Vagina (tissue), 2 donors: ENCODE data around the gene ANGPTL5. TPM values are rescaled to one million over a fixed set of nuclear protein-coding genes. Genes with fewer than 3 reads are reported as not detected.
"Not testable (repeated sequence)": the region's sequence is repeated elsewhere in the genome, so short reads cannot be mapped to it uniquely, and the experiment has no call there.

Source experiments
- DNase-seq, 2 donors: peaks; one replicate each; pipeline ENCODE4 v3.0.0-alpha.2; 2017; ENCODE audit errors: extremely low spot score in 2 of 2
- H3K27ac ChIP-seq: fragments of 200-600 bp; sonication (generic); one replicate; pipeline ENCODE4 v1.5.1; 2019
- H3K27me3 ChIP-seq: fragments of 200-600 bp; sonication (generic); one replicate; pipeline ENCODE4 v1.5.1; 2019
- H3K36me3 ChIP-seq, 2 donors: fragments of 200-600 bp; sonication (generic); one replicate each; pipeline ENCODE4 v1.5.1; 2017 to 2019
- H3K4me1 ChIP-seq: fragments of 200-600 bp; sonication (generic); one replicate; pipeline ENCODE4 v1.5.1; 2019
- H3K4me3 ChIP-seq, 2 donors: fragments of 200-600 bp; sonication (generic); 1 replicate in 1 of 2; 2 replicates in 1 of 2; pipeline ENCODE4 v1.5.1; 2016 to 2019
- H3K9me3 ChIP-seq: fragments of 200-600 bp; sonication (generic); one replicate; pipeline ENCODE4 v1.5.1; 2019
- CTCF ChIP-seq, 3 experiments: fragments of 450-650 bp in 2 of 3; fragments of 200-600 bp in 1 of 3; sonication (generic) in 1 of 3; IDR thresholded peaks; one replicate each; pipeline ENCODE4 v1.5.1; 2017 to 2019; ENCODE audit warnings: antibody characterized with exemption in 3 of 3, mild to moderate bottlenecking in 2 of 3, moderate library complexity in 2 of 3
- POLR2A ChIP-seq, 2 donors: fragments of 450-650 bp; IDR thresholded peaks; one replicate each; pipeline ENCODE4 v1.6.1; 2017; ENCODE audit warnings: antibody characterized with exemption in 2 of 2, mild to moderate bottlenecking in 2 of 2, moderate library complexity in 2 of 2
- POLR2AphosphoS5 ChIP-seq, 2 donors: sonication (generic); formaldehyde crosslinking; IDR thresholded peaks; one replicate each; pipeline ENCODE4 v1.9.0; 2017; ENCODE audit warnings: antibody characterized with exemption in 2 of 2, mild to moderate bottlenecking in 2 of 2, low read depth in 1 of 2; ENCODE audit not compliant: insufficient read depth in 1 of 2
- intact Hi-C: fragments of 100-400 bp; cut with DNase I; formaldehyde crosslinking; loops from one replicate; pipeline ENCODE4 v1.15.1; 2023
- total RNA-seq: library from RNA; depleted of rRNA; stranded (reverse); fragments of >200 nt; gene quantifications from one replicate; pipeline ENCODE4 v1.2.3, GENCODE V29; 2016

ANGPTL5 gene
- total RNA-seq, 1 donor from 2014 or later = not detected

DNA sequence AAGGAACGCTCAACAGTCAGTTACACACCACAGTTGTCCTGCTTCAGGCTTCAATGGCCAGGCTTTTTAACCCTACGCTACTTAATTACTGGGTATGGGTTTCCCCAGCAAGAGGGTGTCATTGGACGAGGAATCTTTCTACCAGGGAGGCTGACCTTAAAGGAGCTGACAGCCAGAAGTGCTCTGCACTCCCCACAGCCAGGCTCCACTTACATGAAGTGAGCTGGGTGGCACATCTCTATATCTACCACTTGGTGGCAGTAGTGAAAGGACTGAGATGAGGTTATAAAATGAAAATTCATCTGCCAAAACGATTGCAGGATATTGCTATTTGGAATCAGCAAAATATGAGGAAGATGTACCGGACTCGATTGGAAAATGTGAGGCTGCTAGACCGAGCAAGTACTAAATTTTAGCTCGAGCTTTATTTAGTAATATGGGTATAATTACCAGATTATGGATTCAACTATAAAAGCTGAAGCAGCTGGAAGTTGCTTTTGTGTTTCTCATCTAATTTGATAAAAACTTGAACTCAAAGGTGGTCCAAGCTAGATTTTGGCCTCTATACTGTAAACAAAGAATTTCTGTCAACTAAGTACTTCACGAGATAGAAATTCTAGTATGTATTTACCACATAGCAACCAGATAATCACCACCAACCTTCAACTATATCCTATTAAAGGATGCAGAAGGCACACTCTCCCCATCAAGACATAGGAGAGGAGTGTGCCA is 55.5 kb downstream of the ANGPTL5 start:
- no peak for DNase-seq
- Histone ChIP-seq H3K4me3 (no peak overlapping the region), H3K36me3 (no peaks in the 10 kb centered on the region), H3K27me3 (no peaks in the 10 kb centered on the region), H3K4me1 (peaks cover 16% of the 10 kb centered on the region), H3K9me3 (no peaks in the 10 kb centered on the region), H3K27ac (no peak overlapping the region)
- TF ChIP-seq POLR2A (IDR thresholded peaks at IDR 0.05) (no peak), CTCF (IDR thresholded peaks at IDR 0.05) (peak; percentile 46 to 65 (median 52)), POLR2AphosphoS5 (IDR thresholded peaks at IDR 0.05; ENCODE audit: insufficient read depth in 1 of 2, low read depth in 1 of 2) (no peak)
- intact Hi-C loops = loop anchor here (5.0 kb wide), 1 partner anchor 146 kb away; no protein-coding TSS in a partner anchor

DNA sequence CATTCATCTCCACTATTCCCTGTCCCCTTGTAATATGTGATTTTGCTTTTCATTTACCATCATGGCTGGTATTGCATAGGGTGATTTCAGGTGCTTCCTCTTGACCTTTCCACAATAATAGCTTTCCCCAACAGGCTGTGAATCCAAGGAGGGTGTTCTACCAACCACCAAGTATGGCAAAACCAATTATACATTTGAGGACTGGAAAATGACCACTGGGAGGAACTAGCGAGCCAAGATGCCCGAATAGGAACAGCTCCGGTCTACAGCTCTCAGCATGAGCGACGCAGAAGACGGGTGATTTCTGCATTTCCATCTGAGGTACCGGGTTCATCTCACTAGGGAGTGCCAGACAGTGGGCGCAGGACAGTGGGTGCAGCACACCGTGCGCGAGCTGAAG is 64.1 kb downstream of the ANGPTL5 start:
- H3K9me3 ChIP-seq, H3K4me1 ChIP-seq, H3K4me3 ChIP-seq, intact Hi-C loops, DNase-seq, H3K27me3 ChIP-seq, H3K36me3 ChIP-seq, H3K27ac ChIP-seq: not testable (repeated sequence)

DNA sequence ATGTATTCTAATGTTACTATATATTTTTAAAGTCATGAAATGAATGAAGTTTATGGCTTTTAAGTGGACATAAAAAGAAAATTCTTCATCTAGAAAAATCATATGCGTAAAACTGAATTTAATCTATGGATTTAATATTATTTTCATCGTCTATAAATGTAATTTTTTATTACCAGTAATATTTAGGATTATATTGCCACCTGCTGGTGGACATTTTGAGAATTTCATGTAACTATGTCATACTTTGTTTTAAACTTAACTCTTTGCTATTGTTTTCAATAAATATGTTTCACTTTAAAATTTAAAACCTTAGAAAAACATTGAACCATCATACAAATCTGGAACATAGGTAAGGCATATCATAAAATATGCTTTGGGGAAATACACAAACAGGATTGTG is 68.1 kb downstream of the ANGPTL5 start:
- no peaks in the 10 kb centered on the region for H3K4me1 ChIP-seq
- TF ChIP-seq POLR2AphosphoS5 (IDR thresholded peaks at IDR 0.05; ENCODE audit: insufficient read depth in 1 of 2, low read depth in 1 of 2) (no peak), CTCF (IDR thresholded peaks at IDR 0.05) (peak; percentile 14 to 47 (median 40))
- no peak overlapping the region for H3K4me3 ChIP-seq
- H3K27ac ChIP-seq = no peak overlapping the region
- H3K9me3 ChIP-seq = no peaks in the 10 kb centered on the region
- H3K27me3 ChIP-seq = no peaks in the 10 kb centered on the region
- H3K36me3 ChIP-seq = no peaks in the 10 kb centered on the region
- intact Hi-C loops = no loop called here
- DNase-seq = no peak

GRCh38 chr11:101844608-101845007 is 71.7 kb downstream of the ANGPTL5 start:
- no peak overlapping the region for H3K27ac ChIP-seq
- intact Hi-C loops = no loop called here

GRCh38 chr11:101840704-101841103 is 75.6 kb downstream of the ANGPTL5 start:
- intact Hi-C loops = no loop called here
- no peaks in the 10 kb centered on the region for H3K36me3 ChIP-seq
- H3K4me1 ChIP-seq = no peaks in the 10 kb centered on the region
- no peak for TF ChIP-seq POLR2AphosphoS5 (IDR thresholded peaks at IDR 0.05; ENCODE audit: insufficient read depth in 1 of 2, low read depth in 1 of 2)
- TF ChIP-seq POLR2A (IDR thresholded peaks at IDR 0.05) = no peak
- no peak for TF ChIP-seq CTCF (IDR thresholded peaks at IDR 0.05)
- no peak for DNase-seq
- H3K27ac ChIP-seq = no peak overlapping the region
- H3K4me3 ChIP-seq = no peak overlapping the region
- H3K9me3 ChIP-seq = no peaks in the 10 kb centered on the region
- no peaks in the 10 kb centered on the region for H3K27me3 ChIP-seq

More at GRCh38 chr11:101844608-101845007, 71.7 kb downstream of the ANGPTL5 start:
- no peak for TF ChIP-seq POLR2AphosphoS5 (IDR thresholded peaks at IDR 0.05; ENCODE audit: insufficient read depth in 1 of 2, low read depth in 1 of 2)
- no peak for TF ChIP-seq POLR2A (IDR thresholded peaks at IDR 0.05)
- no peak for TF ChIP-seq CTCF (IDR thresholded peaks at IDR 0.05)
- DNase-seq = no peak
- Histone ChIP-seq H3K9me3 (no peaks in the 10 kb centered on the region), H3K4me3 (no peak overlapping the region), H3K27me3 (no peaks in the 10 kb centered on the region), H3K4me1 (no peaks in the 10 kb centered on the region), H3K36me3 (no peaks in the 10 kb centered on the region)

Other genes starting within 250 kb of the ANGPTL5 start
- gene CEP126, start 1.5 kb downstream of the ANGPTL5 start, total RNA-seq = 9.6 TPM
- gene CFAP300, start 130.9 kb upstream of the ANGPTL5 start, total RNA-seq = 1.7 TPM
- 232 TPM for gene YAP1, start 193.9 kb upstream of the ANGPTL5 start, total RNA-seq